HEK293T (cell line): ENCODE data around the gene MAP1LC3A.

ENCODE experiments used
- CTCF ChIA-PET: fragments of 350-600 bp; formaldehyde crosslinking; extraction: SDS; loops from one replicate; lab custom pipeline; 2021; ENCODE audit warnings: antibody characterized with exemption, inconsistent platforms; lab: Yijun Ruan, JAX
- POLR2A ChIA-PET: fragments of 350-600 bp; formaldehyde crosslinking; extraction: SDS; loops from one replicate; lab custom pipeline; 2020; ENCODE audit warnings: antibody characterized with exemption, inconsistent platforms; lab: Yijun Ruan, JAX
- DNase-seq: peaks from one replicate; pipeline ENCODE4 v3.0.0; 2012; ENCODE audit warnings: mixed read lengths; ENCODE audit errors: extremely low spot score
- ARNT ChIP-seq: fragments of 450-650 bp; IDR thresholded peaks from 2 replicates; pipeline ENCODE4 v1.6.1; 2017; ENCODE audit warnings: mild to moderate bottlenecking
- BHLHE40 ChIP-seq: fragments of 450-650 bp; IDR thresholded peaks from 2 replicates; pipeline ENCODE4 v1.6.1; 2016; ENCODE audit warnings: mild to moderate bottlenecking, moderate library complexity, borderline replicate concordance
- CTBP1 ChIP-seq: fragments of 450-650 bp; IDR thresholded peaks from 2 replicates; pipeline ENCODE4 v1.6.1; 2016; ENCODE audit warnings: borderline replicate concordance
- ELF4 ChIP-seq: fragments of 450-650 bp; IDR thresholded peaks from 2 replicates; pipeline ENCODE4 v1.6.1; 2017; ENCODE audit warnings: antibody characterized with exemption
- FOXA1 ChIP-seq: fragments of 450-650 bp; IDR thresholded peaks from 2 replicates; pipeline ENCODE4 v1.6.1; 2016; ENCODE audit warnings: mild to moderate bottlenecking
- FOXK2 ChIP-seq: fragments of 450-650 bp; IDR thresholded peaks from 2 replicates; pipeline ENCODE4 v1.6.1; 2016; ENCODE audit warnings: mild to moderate bottlenecking
- FOXM1 ChIP-seq: fragments of 450-650 bp; IDR thresholded peaks from 2 replicates; pipeline ENCODE4 v1.6.1; 2017; ENCODE audit warnings: mild to moderate bottlenecking, borderline replicate concordance
- HDGF ChIP-seq: fragments of 450-650 bp; IDR thresholded peaks from 2 replicates; pipeline ENCODE4 v1.6.1; 2017; ENCODE audit warnings: antibody characterized with exemption, borderline replicate concordance
- L3MBTL2 ChIP-seq: fragments of 450-650 bp; conservative IDR thresholded peaks from 2 replicates; pipeline ENCODE4 v1.6.1; 2016; ENCODE audit warnings: mild to moderate bottlenecking
- LEF1 ChIP-seq: fragments of 450-650 bp; IDR thresholded peaks from 2 replicates; pipeline ENCODE4 v1.6.1; 2017; ENCODE audit warnings: mild to moderate bottlenecking, borderline replicate concordance
- NFRKB ChIP-seq: fragments of 450-650 bp; IDR thresholded peaks from 2 replicates; pipeline ENCODE4 v1.6.1; 2016; ENCODE audit warnings: mild to moderate bottlenecking, moderate library complexity
- PKNOX1 ChIP-seq: fragments of 450-650 bp; IDR thresholded peaks from 2 replicates; pipeline ENCODE4 v1.6.1; 2016
- SP1 ChIP-seq: fragments of 450-650 bp; IDR thresholded peaks from 2 replicates; pipeline ENCODE4 v1.6.1; 2017
- SUZ12 ChIP-seq: fragments of 450-650 bp; IDR thresholded peaks from 2 replicates; pipeline ENCODE4 v1.6.1; 2016; ENCODE audit warnings: mild to moderate bottlenecking
- TARDBP ChIP-seq: fragments of 450-650 bp; IDR thresholded peaks from 2 replicates; pipeline ENCODE4 v1.6.1; 2016
- ZNF384 ChIP-seq: fragments of 450-650 bp; IDR thresholded peaks from 2 replicates; pipeline ENCODE4 v1.6.1; 2016

Gene MAP1LC3A

GRCh38 chr20:34524426-34524825 is 34.1 kb upstream of the MAP1LC3A start:
- no peak for TF ChIP-seq HDGF
- no peak for TF ChIP-seq SUZ12
- TF ChIP-seq TARDBP: no peak
- DNase-seq: no peak
- ChIA-PET CTCF (interaction anchor here (1.3 kb wide), 1 partner anchor 13 kb away, joined by 3 read pairs; no protein-coding TSS in a partner anchor), POLR2A (interaction anchor here (2.3 kb wide), 1 partner anchor 9 kb away, joined by 14 read pairs; the partner anchor contains the start of gene DYNLRB1)

GRCh38 chr20:34525342-34525708 is 33.2 kb upstream of the MAP1LC3A start:
- ChIA-PET CTCF (interaction anchor here (1.0 kb wide), 1 partner anchor 212 kb away, joined by 3 read pairs; no protein-coding TSS in a partner anchor), POLR2A (interaction anchor here (2.3 kb wide), 1 partner anchor 10 kb away, joined by 14 read pairs; the partner anchor contains the start of gene DYNLRB1)
- no peak for DNase-seq
- TF ChIP-seq FOXM1 (no peak), HDGF (no peak), BHLHE40 (no peak), FOXA1 (no peak), SUZ12 (no peak), LEF1 (no peak), SP1 (no peak), ZNF384 (no peak), ELF4 (no peak), NFRKB (no peak), FOXK2 (no peak), TARDBP (no peak), PKNOX1 (no peak), CTBP1 (no peak), L3MBTL2 (no peak)

GRCh38 chr20:34525709-34526416 is 32.7 kb upstream of the MAP1LC3A start:
- no peak for DNase-seq
- CTCF ChIA-PET: interaction anchor here (1.0 to 1.2 kb wide), 2 partner anchors 213 kb away, joined by 3 read pairs; no protein-coding TSS in a partner anchor
- POLR2A ChIA-PET: interaction anchor here (2.3 kb wide), 1 partner anchor 10 kb away, joined by 14 read pairs; the partner anchor contains the start of gene DYNLRB1
- TF ChIP-seq ELF4 (no peak), LEF1 (no peak), CTBP1 (no peak), L3MBTL2 (no peak), TARDBP (no peak), HDGF (no peak), FOXM1 (no peak), NFRKB (no peak), BHLHE40 (no peak), ZNF384 (no peak), ARNT (no peak), SP1 (no peak), PKNOX1 (no peak), FOXA1 (no peak), FOXK2 (no peak), SUZ12 (no peak)

GRCh38 chr20:34526466-34526865 is 32.1 kb upstream of the MAP1LC3A start:
- CTCF ChIA-PET: interaction anchor here (1.2 kb wide), 1 partner anchor 214 kb away, joined by 3 read pairs; no protein-coding TSS in a partner anchor
- TF ChIP-seq FOXA1: no peak
- TF ChIP-seq FOXM1: no peak
- TF ChIP-seq FOXK2: no peak
- TF ChIP-seq ZNF384: no peak
- TF ChIP-seq PKNOX1: no peak
- DNase-seq: no peak
- POLR2A ChIA-PET: interaction anchor here (1.0 kb wide), 1 partner anchor 11 kb away, joined by 3 read pairs; the partner anchor contains the start of gene DYNLRB1

- ChIA-PET POLR2A (interaction anchor here (1.0 kb wide), 1 partner anchor 11 kb away, joined by 3 read pairs; the partner anchor contains the start of gene DYNLRB1), CTCF (interaction anchor here (1.2 kb wide), 1 partner anchor 214 kb away, joined by 3 read pairs; no protein-coding TSS in a partner anchor)
- TF ChIP-seq NFRKB: no peak
- TF ChIP-seq LEF1: no peak
- TF ChIP-seq CTBP1: no peak
- TF ChIP-seq BHLHE40: no peak
- no peak for TF ChIP-seq FOXA1
- no peak for TF ChIP-seq ARNT
- TF ChIP-seq L3MBTL2: no peak
- no peak for TF ChIP-seq ZNF384
- no peak for TF ChIP-seq PKNOX1
- TF ChIP-seq FOXM1: no peak
- no peak for TF ChIP-seq FOXK2
- TF ChIP-seq SP1: no peak
- TF ChIP-seq SUZ12: no peak
- TF ChIP-seq ELF4: no peak
- no peak for TF ChIP-seq TARDBP
- TF ChIP-seq HDGF: no peak
- no peak for DNase-seq
Measured at GRCh38 chr20:34527016-34527415, 31.5 kb upstream of the MAP1LC3A start.
